Tibial nerve (tissue), 4 donors: ENCODE data around the gene TMEM220.

Source experiments
- CTCF ChIP-seq, 5 experiments: fragments of 200-600 bp in 3 of 5; fragments of 450-650 bp in 2 of 5; sonication (generic) in 3 of 5; IDR thresholded peaks; one replicate each; pipeline ENCODE4 v1.5.1; 2016 to 2019; ENCODE audit warnings: antibody characterized with exemption in 5 of 5, mild to moderate bottlenecking in 3 of 5, moderate library complexity in 2 of 5
- EP300 ChIP-seq, 2 donors: sonication (generic); formaldehyde crosslinking; IDR thresholded peaks; one replicate each; pipeline ENCODE4 v1.6.1; 2017; ENCODE audit warnings: antibody characterized with exemption in 2 of 2, mild to moderate bottlenecking in 1 of 2
- POLR2A ChIP-seq, 2 donors: fragments of 450-650 bp; IDR thresholded peaks; one replicate each; pipeline ENCODE4 v1.6.1; 2017; ENCODE audit warnings: antibody characterized with exemption in 2 of 2, mild to moderate bottlenecking in 2 of 2, moderate library complexity in 2 of 2

- TF ChIP-seq CTCF (IDR thresholded peaks at IDR 0.05) (no peak), POLR2A (IDR thresholded peaks at IDR 0.05) (no peak), EP300 (IDR thresholded peaks at IDR 0.05) (no peak)
These were observed 3.8 kb upstream of the TMEM220 start for GRCh38 chr17:10733666-10734065.
